ENCODE measurements around the gene CNTNAP2.
A peak's percentile ranks its signal among the peaks of the same experiment; 100 is the strongest.

The CNTNAP2 gene

DNA sequence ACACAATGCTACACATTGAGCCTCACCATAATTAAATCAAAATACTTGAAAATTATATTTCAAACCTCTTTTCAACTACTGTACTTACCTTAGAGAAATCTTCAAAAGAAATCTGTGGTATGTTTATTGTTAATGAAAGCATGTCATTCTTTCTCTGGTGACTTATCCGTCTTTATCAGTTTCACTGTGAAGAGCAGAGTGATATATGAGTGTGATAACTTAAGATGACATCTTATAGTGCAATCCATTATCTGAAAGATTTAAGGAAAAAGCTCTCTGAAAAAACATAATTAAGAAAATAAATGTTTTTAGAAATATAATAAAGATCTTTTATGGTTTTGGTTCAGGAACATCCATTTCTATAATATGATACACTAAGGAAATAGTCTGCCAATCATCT, 1562.3 kb downstream of the CNTNAP2 start:
- POLR2A ChIA-PET = no interaction called here

DNA sequence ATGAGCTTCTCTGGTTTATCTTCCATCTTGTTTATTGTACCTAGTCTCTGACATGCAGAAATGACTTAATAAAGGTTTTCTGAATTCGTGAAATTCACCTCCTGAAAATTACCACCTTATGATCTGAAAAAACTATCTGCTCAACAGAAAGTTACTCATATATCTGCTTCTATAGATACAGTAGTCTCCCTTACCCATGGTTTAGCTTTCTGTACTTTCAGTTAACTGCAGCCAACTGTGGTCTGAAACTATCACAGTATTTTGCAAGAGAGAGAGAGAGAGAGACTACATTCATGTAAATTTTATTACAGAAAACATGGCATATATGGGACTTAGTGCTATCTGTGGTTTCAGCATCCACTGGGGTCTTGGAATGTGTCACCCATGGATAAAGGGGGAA, 1564.9 kb downstream of the CNTNAP2 start:
- Histone ChIP-seq H3K9me3 (ENCODE audit: control insufficient read depth, insufficient read depth, low read depth, low read length) (no peaks in the 10 kb centered on the region), H3K36me3 (ENCODE audit: control insufficient read depth in 2 of 2, insufficient read depth in 1 of 2, low read length in 2 of 2) (no peaks in the 10 kb centered on the region), H3K4me1 (ENCODE audit: control insufficient read depth, insufficient read depth, low read length) (no peaks in the 10 kb centered on the region), H3K27ac (ENCODE audit: extremely low read depth, low read depth, low read length) (no peak overlapping the region), H3K4me3 (ENCODE audit: low read depth, low read length) (no peak overlapping the region)
- CTCF ChIA-PET = no interaction called here
- TF ChIP-seq ZNF274 (IDR thresholded peaks at IDR 0.05; ENCODE audit: low read length) = no peak
- TF ChIP-seq ZNF274 (tag by site-specific recombination; IDR thresholded peaks at IDR 0.05; ENCODE audit: borderline replicate concordance) = no peak
- no peak for TF ChIP-seq ZNF324 (tag by site-specific recombination; IDR thresholded peaks at IDR 0.05)
- no peak for TF ChIP-seq ZNF433 (tag by site-specific recombination; IDR thresholded peaks at IDR 0.05; ENCODE audit: low read depth)
- TF ChIP-seq ZEB2 (tag by site-specific recombination; IDR thresholded peaks at IDR 0.05) = no peak
- no peak for TF ChIP-seq ZNF155 (tag by site-specific recombination; IDR thresholded peaks at IDR 0.05)
- POLR2A ChIA-PET = no interaction called here

More for the DNA sequence above, 1562.3 kb downstream of the CNTNAP2 start:
- Histone ChIP-seq H3K36me3 (ENCODE audit: control insufficient read depth in 2 of 2, insufficient read depth in 1 of 2, low read length in 2 of 2) (no peaks in the 10 kb centered on the region), H3K9me3 (ENCODE audit: control insufficient read depth, insufficient read depth, low read depth, low read length) (no peaks in the 10 kb centered on the region), H3K27ac (ENCODE audit: extremely low read depth, low read depth, low read length) (no peak overlapping the region), H3K4me3 (ENCODE audit: low read depth, low read length) (no peak overlapping the region), H3K4me1 (ENCODE audit: control insufficient read depth, insufficient read depth, low read length) (no peaks in the 10 kb centered on the region)
- CTCF ChIA-PET = interaction anchor here (0.6 kb wide), 1 partner anchor 435 kb away, joined by 3 read pairs; no protein-coding TSS in a partner anchor
- no peak for TF ChIP-seq YY2 (tag by site-specific recombination; IDR thresholded peaks at IDR 0.05)
- TF ChIP-seq ZFP69B (tag by site-specific recombination; IDR thresholded peaks at IDR 0.05) = no peak
- no peak for TF ChIP-seq YY1 (tag by site-specific recombination; IDR thresholded peaks at IDR 0.05)

DNA sequence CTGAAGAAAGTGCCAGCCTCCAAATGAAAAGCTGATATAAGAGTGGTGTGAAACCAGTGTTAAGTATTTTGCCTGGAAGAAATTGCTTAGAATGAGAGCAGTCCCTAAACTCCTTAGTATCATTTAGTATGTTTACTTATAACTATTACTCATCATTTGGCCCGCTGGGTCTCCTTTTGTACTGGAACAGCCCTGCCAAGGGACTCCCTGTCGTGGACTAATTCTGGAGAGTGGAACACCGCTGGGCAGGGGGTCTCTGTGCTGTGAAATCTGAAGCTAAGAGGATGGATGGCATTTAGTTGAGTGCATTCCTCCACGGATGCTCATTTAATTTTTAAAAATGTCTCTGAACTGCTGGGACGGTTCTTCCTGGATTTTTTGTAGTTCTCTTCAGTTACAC, 1584.1 kb downstream of the CNTNAP2 start:
- Histone ChIP-seq H3K9me3 (ENCODE audit: control insufficient read depth, insufficient read depth, low read depth, low read length) (no peaks in the 10 kb centered on the region), H3K27ac (ENCODE audit: extremely low read depth, low read depth, low read length) (no peak overlapping the region), H3K4me3 (ENCODE audit: low read depth, low read length) (no peak overlapping the region), H3K36me3 (ENCODE audit: control insufficient read depth in 2 of 2, insufficient read depth in 1 of 2, low read length in 2 of 2) (no peaks in the 10 kb centered on the region), H3K4me1 (ENCODE audit: control insufficient read depth, insufficient read depth, low read length) (no peaks in the 10 kb centered on the region)
- TF ChIP-seq ZBTB1 (tag by site-specific recombination; IDR thresholded peaks at IDR 0.05) (no peak), ZIC2 (tag by site-specific recombination; IDR thresholded peaks at IDR 0.05) (peak; percentile 23; the same call in 1 of the 2 replicates)
- POLR2A ChIA-PET = no interaction called here
- CTCF ChIA-PET = no interaction called here

- CTCF ChIA-PET = no interaction called here
- POLR2A ChIA-PET = no interaction called here
These were observed 1591.3 kb downstream of the CNTNAP2 start for GRCh38 chr7:147707926-147708325.

DNA sequence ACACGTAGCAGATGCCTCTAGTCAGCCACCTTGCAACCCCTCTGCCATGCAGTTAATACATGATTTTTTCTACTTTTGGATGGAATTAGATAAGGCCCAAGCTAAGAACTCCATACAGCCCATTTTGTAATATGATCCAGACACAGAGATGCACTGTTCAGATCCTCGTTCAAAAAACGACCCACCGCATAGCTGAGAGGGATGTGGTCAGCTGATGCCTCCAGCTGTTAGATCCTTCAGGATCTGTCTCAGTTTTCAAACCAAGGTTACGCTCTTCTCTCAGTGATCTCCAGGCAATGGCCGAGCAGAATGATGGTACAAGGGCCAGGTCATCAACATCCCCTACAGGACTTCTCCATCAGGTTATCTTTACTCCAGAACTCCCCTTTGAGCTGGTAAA, 1592.3 kb downstream of the CNTNAP2 start:
- Histone ChIP-seq H3K36me3 (ENCODE audit: control insufficient read depth in 2 of 2, insufficient read depth in 1 of 2, low read length in 2 of 2) (no peaks in the 10 kb centered on the region), H3K27ac (ENCODE audit: extremely low read depth, low read depth, low read length) (no peak overlapping the region), H3K4me1 (ENCODE audit: control insufficient read depth, insufficient read depth, low read length) (no peaks in the 10 kb centered on the region), H3K9me3 (ENCODE audit: control insufficient read depth, insufficient read depth, low read depth, low read length) (no peaks in the 10 kb centered on the region), H3K4me3 (ENCODE audit: low read depth, low read length) (no peak overlapping the region)
- ChIA-PET POLR2A (no interaction called here), CTCF (interaction anchor here (0.7 kb wide), 1 partner anchor 318 kb away, joined by 5 read pairs; no protein-coding TSS in a partner anchor)
- TF ChIP-seq ZNF707 (tag by site-specific recombination; IDR thresholded peaks at IDR 0.05) (no peak), MZF1 (tag by site-specific recombination; IDR thresholded peaks at IDR 0.05; ENCODE audit: borderline replicate concordance) (no peak), ZNF544 (tag by site-specific recombination; IDR thresholded peaks at IDR 0.05) (no peak), ZSCAN16 (tag by site-specific recombination; IDR thresholded peaks at IDR 0.05) (no peak), MEIS1 (CRISPR knock-in tag; IDR thresholded peaks at IDR 0.05; ENCODE audit: borderline replicate concordance) (no peak)
- TF ChIP-seq, protein P1, sequence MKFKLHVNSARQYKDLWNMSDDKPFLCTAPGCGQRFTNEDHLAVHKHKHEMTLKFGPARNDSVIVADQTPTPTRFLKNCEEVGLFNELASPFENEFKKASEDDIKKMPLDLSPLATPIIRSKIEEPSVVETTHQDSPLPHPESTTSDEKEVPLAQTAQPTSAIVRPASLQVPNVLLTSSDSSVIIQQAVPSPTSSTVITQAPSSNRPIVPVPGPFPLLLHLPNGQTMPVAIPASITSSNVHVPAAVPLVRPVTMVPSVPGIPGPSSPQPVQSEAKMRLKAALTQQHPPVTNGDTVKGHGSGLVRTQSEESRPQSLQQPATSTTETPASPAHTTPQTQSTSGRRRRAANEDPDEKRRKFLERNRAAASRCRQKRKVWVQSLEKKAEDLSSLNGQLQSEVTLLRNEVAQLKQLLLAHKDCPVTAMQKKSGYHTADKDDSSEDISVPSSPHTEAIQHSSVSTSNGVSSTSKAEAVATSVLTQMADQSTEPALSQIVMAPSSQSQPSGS (tag by site-specific recombination; IDR thresholded peaks at IDR 0.05; ENCODE audit: low read depth) = no peak
- TF ChIP-seq, protein P2, sequence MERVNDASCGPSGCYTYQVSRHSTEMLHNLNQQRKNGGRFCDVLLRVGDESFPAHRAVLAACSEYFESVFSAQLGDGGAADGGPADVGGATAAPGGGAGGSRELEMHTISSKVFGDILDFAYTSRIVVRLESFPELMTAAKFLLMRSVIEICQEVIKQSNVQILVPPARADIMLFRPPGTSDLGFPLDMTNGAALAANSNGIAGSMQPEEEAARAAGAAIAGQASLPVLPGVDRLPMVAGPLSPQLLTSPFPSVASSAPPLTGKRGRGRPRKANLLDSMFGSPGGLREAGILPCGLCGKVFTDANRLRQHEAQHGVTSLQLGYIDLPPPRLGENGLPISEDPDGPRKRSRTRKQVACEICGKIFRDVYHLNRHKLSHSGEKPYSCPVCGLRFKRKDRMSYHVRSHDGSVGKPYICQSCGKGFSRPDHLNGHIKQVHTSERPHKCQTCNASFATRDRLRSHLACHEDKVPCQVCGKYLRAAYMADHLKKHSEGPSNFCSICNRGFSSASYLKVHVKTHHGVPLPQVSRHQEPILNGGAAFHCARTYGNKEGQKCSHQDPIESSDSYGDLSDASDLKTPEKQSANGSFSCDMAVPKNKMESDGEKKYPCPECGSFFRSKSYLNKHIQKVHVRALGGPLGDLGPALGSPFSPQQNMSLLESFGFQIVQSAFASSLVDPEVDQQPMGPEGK (tag by site-specific recombination; IDR thresholded peaks at IDR 0.05) = no peak

More at GRCh38 chr7:147707926-147708325, 1591.3 kb downstream of the CNTNAP2 start:
- Histone ChIP-seq H3K9me3 (ENCODE audit: control insufficient read depth, insufficient read depth, low read depth, low read length) (no peaks in the 10 kb centered on the region), H3K4me1 (ENCODE audit: control insufficient read depth, insufficient read depth, low read length) (no peaks in the 10 kb centered on the region), H3K4me3 (ENCODE audit: low read depth, low read length) (no peak overlapping the region), H3K36me3 (ENCODE audit: control insufficient read depth in 2 of 2, insufficient read depth in 1 of 2, low read length in 2 of 2) (no peaks in the 10 kb centered on the region), H3K27ac (ENCODE audit: extremely low read depth, low read depth, low read length) (no peak overlapping the region)
- TF ChIP-seq ZNF121 (tag by site-specific recombination; IDR thresholded peaks at IDR 0.05) (no peak), ZNF530 (tag by site-specific recombination; IDR thresholded peaks at IDR 0.05; ENCODE audit: low read depth) (no peak)
- TF ChIP-seq, protein P3, sequence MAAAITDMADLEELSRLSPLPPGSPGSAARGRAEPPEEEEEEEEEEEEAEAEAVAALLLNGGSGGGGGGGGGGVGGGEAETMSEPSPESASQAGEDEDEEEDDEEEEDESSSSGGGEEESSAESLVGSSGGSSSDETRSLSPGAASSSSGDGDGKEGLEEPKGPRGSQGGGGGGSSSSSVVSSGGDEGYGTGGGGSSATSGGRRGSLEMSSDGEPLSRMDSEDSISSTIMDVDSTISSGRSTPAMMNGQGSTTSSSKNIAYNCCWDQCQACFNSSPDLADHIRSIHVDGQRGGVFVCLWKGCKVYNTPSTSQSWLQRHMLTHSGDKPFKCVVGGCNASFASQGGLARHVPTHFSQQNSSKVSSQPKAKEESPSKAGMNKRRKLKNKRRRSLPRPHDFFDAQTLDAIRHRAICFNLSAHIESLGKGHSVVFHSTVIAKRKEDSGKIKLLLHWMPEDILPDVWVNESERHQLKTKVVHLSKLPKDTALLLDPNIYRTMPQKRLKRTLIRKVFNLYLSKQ (tag by site-specific recombination; IDR thresholded peaks at IDR 0.05; ENCODE audit: borderline replicate concordance) = no peak
